Stimulated activated CD4-positive, alpha-beta T cell treated with anti-CD3 and anti-CD28 coated beads, Interleukin-4, amount 100 ng/mL, for 24 hours (primary cell): Measurements from ENCODE around the gene SLC22A1.
"Not testable (repeated sequence)": the region's sequence is repeated elsewhere in the genome, so short reads cannot be mapped to it uniquely, and the experiment has no call there.

Source experiments
- DNase-seq: peaks from one replicate; pipeline ENCODE4 v3.0.0-alpha.2; 2020

SLC22A1 gene

DNA sequence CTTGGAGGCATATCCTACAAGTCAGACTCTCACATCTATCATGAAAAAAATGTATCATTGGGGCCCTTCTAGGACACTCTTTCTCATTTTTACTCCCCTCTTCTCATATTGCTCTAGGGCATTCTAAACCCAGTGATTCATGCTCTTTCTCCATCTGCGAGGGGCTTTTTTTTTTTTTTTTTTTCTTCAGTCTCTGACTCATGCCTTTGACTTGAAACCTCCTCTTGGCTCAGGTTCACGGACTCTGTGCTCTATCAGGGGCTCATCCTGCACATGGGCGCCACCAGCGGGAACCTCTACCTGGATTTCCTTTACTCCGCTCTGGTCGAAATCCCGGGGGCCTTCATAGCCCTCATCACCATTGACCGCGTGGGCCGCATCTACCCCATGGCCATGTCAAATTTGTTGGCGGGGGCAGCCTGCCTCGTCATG is 17.8 kb downstream of the SLC22A1 start:
- DNase-seq = no peak

DNA sequence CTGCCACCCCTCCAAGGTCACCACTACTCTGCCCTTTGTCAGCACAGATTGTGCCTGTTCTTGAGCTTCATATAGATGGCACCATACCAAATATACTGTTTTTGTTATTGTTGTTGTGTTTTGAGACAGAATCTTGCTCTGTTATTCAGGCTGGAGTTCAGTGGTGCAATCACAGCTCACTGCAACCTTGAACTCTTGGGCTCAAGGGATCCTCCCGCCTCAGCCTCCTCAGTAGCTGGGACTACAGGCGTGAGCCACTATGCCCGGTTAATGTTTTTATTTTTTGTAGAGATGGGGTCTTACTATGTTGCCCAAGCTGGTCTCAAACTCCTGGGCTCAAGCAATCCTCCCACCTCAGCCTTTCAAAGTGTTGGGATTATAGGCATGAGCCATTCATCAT is 18.9 kb downstream of the SLC22A1 start:
- not testable (repeated sequence) for DNase-seq

DNA sequence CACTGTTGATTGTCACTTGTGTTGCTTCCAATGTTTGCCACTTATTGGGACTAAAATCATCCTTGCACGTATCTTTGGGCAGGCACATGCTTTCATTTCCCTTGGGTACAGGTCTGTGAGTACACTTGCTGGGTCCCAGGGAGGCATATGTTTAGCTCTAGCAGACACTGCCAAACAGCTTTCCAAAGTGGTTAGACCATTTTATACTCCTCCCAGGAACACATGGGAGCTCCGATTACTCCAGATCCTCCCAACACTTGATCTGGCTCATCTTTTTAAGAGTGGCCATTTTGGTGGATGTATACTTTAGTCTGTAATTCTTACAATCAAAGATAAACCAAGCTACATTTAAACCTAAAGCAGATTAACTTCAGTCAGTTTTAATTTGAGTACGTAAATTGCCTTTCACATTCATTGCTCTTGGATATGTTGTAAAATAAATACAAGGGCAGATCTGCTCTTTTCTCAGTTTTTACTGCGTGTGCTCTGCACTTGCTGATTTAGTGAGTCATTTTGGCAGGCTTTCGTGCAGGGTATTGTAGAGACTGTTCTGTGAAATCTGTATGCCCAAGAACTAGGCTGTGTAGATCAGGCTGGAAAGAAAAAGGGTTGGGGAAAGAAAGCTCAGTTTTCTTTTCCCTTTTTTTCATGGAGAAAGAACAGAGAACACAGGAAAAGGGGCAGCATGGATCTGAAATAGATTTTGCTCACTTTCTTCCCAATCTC is 19.5 kb downstream of the SLC22A1 start:
- DNase-seq = no peak

DNA sequence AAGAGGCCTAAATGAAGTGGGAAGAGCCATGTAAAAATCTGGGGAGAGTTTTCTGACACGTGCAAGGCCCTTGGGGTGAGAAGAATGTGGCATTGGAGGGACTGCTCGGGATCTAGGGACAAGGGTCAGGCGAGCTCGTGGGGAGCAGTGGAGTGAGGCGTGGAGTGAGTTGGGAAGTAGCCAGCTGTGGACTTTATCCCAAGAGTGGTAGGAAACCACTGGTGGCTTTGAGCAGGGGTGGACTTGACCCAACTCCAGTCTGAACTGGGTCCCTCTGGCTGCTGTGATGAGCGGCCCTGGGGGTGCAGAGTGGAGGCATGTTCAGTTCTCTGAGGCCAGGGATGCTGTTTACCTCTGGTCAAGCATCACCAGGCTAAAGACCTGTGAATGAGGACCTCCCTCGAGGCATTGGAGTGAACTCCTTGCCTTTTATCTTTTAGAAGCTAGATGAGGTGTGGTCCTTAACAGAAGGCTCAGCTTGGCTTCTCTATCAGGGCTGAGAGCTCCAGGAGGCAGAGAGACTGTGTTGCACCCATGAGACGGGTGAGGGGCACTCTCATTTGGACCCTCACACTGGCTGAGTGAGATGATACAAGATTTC is 20.6 kb downstream of the SLC22A1 start:
- no peak for DNase-seq

DNA sequence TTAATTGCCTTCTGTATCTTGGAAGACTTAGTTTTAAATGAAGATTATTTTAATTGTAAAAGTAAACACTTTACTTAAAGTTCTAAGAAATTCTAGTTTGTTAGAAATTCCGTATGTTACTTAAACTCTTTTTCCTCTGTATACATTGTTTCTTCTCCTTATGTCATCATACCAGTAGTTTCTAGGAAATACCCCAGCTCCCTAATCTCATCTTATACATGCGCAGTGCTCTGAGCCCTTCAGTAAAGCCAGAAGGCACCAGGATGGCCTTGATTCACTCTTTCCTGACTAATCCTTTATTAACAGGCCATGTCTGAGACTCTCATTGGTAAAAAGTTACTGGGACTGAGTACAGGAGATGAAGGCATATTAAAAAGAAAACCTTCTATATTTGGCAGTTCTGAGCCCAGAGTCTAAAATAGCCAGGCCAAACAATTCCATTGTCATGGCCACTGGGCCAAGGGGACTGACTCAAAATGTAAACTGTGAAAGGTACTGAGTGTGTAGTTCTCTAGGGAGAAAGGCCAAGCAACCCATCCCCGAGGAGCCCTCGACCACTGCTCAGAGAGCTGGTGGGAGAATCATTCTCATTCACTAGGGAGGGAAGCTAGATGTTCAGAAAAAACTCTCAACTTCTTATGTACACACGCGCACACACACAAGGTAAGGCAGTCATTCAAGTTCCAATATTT is 25.0 kb downstream of the SLC22A1 start:
- no peak for DNase-seq

DNA sequence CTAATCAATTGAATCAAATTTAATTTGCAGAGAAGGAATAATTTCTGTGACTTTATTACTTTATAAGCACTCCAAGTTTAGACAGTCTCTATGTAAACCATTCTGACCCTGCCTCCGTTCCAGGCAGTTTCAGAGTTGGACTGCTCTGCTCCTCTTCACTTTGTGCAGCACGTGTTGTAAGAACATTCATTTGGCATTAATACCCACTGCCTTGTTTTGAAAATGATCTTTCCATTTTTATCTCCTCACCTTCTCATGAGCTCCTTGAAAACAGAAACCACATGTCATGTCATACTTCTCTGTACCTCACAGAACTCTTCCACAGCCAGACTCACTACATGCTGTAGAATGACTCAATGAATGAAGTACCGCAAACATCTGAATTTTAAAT is 25.5 kb downstream of the SLC22A1 start:
- no peak for DNase-seq

DNA sequence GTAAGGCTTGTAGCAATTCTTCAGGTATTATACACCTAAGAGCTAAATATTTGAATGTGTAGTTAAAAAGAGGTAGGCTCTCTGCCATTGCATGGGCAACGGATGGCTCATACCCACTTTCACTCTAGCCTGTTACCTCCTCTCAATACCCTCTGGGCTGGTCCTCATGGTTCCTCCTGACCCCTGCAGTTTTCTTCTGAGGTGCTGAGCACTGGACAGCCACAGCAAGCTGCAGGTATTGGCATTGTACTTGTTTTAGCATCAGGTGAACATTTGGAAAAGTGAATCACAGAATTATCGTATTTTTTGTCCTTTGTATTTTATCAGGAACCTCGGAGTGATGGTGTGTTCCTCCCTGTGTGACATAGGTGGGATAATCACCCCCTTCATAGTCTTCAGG is 32.9 kb downstream of the SLC22A1 start:
- no peak for DNase-seq

DNA sequence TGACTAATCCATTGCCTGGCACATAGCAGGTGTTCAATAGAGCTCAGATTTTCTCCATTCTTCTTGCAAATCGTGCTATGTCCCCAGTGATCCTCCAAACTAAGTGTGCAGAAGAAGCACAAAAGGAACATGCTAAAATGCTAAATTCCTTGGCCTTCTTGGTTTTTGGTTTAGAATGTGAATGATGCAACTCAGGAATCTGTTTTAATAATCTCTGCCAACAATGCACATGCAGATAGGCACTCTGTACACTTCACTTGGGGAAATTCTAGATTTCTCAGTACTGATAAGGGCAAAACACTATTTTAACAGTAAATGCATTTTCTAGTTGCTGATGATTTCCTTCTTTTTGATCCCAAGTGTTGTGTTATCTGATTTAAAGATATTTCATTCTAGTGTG is 35.2 kb downstream of the SLC22A1 start:
- no peak for DNase-seq

DNA sequence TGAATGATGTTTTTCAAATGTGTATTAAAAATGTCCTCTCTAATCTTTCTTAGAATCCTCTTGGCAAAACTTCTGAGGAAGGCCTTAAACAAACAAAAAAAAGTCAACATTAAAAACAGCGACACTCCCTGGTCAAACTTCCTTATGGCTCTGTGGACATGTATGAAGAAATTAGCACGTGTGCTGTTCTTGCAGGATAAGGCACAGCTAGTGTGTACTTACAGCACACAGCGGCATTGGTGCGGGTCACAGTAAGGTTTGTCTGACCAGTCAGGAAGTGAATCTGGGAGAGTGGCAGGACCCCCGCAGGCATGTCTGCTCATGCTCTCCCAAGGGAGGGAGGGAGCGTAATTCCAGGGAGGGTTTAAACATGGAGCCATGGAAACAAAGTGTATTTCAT is 38.8 kb downstream of the SLC22A1 start:
- no peak for DNase-seq

DNA sequence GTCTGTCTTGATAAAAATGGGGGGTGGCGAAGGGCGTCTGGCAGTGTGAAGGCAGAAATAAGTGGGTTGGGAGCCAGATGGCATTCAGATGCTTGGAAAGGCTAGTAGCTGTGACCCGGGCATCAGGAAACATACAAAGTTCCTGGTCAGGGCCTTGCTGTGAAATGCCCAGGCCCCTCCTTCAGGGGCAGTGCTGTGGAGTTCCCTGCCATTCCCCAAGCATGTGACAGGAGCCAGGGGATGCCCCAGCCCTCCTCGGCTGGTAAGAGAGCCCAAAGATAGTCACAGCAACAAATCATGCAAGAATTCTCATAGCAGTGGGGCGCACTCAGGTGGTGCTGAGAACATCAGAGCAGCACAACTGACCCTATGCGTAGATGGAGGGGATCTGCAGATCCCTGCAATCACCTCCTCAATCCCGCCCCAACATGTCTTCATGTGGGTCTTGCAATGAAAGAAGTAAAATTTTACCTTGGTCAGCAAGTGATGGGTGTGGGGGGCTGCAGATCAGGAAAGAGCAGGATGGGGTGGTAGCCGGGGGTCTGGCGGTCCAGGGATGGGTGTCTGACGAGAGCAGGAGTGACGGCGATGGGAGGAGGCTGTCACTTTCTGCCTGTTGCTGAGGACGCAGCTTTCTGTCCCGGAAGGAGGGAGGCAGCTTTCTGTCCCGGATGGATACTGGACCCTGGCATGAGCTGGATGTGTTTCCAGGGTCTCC is 39.5 kb downstream of the SLC22A1 start:
- no peak for DNase-seq

DNA sequence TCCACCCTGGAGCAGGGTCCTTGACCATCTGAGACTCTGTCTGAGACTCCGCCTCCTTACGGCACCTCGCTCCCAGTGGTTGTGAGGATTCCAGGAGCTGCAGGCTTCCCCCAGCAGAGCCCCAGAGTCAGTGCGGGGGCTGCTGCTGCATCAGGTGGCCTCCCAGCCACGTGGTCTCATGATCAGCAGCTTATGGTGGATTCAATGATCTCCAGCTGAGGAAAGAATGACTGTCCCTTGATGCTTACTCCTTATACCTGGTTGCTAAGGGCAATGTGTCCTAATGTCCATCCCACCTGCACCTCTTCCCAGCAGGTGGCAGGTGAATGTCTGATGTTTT is 40.0 kb downstream of the SLC22A1 start:
- DNase-seq = no peak

DNA sequence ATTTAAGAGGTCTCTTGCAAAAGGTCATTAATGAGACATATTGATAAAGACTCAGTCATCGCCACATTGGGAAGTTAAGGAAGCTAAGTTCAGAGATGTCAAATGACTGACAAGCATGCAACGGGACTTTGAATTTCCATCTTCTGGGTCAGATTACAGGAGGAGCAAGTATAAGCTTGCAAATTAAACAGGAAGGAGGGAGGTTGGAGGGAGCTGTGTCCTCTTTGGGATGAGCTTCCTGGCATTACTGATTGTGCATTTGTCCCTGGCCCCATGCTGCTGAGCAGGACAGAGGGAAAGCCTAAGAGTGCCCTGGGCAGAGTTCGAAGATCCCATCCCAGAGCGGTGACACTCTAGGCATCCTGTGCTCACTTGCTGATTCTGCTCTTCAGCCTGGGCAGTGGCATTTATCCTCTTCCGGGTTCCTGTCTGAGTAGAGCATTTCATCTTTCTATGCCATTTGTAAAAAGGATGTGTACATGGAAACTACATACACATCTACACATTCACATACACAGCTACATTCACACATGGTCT is 40.5 kb downstream of the SLC22A1 start:
- DNase-seq = no peak

DNA sequence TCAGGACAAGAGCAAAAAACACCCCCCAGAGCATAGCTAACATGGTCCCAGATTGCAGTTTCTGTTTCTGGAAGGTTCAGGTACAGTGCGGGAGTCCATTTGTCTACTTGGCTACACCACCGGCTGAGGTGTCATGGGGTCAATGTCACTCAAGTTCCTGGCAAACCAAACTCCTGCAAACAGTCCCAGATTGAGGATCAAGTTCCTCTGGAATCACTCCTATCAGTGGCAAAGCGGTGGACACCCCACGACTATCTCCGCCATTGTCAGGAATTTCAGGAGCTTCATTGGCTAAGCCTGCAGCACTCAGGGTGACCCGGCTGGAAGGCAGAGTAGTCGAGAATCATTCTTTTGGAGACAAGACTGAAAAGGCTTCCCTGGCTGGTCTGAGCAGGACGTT is 41.8 kb downstream of the SLC22A1 start:
- DNase-seq = no peak

DNA sequence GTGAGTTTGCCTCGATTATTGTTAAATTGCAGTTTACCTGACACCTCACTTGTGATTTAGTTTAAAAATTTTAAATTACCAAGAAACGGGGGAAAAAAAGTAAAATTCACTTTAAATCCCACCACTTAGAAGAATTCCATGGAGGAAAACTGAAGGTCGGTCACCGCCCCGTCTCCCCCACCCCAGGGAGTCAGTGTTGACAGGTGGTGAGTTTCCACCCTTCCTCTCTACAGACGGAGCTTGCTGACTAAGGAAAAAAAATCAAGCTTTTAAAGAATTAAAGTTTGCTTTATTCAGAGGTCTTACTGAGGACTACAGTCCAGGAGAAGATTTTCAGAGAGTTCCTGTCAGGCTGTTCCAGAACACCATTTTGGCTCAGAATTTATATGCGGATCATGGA is 42.3 kb downstream of the SLC22A1 start:
- no peak for DNase-seq

DNA sequence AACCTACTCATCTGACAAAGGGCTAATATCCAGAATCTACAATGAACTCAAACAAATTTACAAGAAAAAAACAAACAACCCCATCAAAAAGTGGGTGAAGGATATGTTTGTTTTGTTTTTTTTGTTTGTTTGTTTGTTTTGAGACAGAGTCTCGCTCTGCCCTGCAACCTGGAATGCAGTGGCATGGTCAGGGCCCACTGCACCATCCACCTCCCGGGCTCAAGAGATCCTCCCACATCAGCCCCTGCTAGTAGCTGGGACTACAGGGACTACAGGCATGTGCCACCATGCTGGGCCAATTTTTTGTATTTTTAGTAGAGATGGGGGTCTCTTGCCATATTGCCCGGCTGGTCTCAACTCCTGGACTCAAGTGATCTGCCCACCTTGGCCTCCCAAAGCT is 44.3 kb downstream of the SLC22A1 start:
- not testable (repeated sequence) for DNase-seq

DNA sequence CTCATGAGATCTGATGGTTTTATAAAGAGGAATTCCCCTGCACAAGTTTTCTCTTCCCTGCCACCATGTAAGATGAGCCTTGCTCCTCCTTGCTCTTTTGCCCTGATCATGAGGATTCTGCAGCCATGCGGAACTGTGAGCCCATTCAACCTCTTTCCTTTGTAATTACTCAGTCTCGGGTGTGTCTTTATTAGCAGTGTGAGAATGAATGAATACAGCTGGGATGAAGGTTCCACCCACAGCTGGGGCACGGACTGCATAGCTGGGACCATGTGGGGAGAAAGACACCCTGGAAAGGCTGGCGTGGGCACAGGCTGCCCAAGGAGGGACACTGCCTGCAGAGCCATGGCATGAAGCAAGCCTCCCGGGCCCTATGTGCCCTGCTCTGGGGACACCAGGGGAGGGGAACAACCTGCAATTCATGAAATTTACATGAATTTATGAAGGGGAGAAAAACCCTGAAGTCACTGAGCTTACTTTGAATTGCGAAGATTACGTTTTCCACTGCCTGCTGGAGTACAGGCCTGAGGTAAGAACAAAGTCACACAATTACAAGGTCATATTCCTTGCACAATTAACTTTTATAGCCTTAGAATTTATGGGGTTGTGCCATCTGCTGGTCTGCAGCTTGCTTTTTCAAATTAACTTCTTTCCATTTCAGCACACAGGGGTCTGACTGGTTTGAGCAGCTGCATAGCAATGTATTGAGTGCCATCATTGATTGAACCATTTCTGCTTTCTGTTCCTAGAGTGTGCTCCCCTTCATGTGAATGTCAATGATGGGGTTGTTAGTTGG is 46.2 kb downstream of the SLC22A1 start:
- no peak for DNase-seq

DNA sequence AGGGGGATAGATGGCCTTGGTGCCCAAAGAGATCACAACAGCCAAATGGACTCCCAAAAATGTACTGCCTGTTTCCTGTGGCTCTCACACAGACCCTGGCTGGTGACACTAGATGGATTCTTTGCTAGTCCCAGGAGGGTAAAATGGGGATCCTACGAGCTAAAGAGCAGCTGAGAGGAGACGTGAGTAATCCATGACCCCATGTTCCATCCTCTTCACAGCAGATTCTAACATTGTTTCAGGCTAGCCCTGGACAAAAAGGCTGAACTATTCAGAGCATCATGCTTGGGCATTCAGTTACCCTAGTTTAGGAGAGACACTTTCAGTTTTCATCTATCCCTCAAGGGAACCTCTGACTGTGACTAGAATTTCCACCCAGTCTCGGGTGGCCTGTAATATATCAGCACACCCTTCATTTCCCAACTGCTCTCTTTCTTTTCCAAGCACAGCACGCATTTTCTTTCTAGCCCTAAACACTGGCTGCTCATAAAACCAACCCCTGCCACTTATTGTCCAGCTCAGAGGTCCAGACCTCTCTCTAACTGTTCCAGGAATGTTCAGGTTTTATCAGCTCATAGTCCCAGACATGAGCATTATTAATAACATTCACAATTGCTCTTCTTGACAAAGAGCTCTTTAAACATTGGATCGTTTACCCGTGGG is 48.5 kb downstream of the SLC22A1 start:
- DNase-seq = no peak

DNA sequence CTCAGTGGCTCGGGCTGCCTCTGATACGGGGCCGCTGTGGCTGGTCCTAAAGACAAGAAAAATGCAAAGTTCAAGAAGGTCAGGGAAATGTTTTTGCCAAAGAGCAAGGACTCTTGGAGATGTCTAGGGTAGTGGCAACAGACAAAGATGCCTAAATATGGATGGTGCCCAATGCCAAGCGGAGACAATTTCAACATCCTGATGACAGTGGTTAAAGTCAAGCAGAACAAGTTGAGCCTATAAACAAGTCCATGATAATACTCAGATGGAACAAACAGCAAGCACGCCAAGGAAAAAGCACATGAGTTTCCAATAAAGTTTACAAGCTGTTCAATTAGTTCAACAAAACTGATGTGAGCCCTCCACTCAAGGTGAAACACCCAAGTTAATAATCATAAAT is 51.1 kb downstream of the SLC22A1 start:
- no peak for DNase-seq

DNA sequence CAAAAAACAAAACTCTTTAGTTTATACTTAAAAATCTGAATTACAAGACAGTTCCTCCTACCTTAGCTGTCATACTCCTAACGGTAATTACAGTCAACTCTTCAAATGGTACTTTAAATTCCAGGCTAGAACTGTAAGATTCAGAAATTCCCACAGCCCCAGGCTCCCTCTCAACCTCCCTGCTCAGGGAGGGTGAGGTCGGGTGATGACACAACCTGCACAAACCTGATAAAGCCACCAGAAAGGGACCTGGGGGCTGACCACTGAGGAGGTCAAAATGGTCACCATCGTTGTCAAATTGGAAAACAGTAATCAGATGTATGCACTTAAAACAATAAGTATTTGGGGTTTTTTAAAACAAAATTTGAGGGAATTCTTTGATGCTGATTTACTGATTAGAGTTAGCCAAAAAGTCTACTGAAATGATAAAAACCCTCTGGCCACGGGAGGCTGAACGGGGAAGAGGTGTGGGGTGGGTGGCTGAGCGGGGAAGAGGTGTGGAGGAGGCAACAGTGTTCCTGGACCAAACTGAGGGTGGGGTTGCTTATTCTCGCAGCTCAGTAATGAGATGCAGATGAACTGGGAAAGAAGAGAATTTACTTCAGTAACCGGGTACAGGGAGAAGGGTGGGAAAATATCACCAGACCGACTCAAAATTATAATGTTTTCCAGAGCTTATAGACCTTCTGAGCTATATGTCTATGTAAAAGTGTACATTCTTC is 52.4 kb downstream of the SLC22A1 start:
- no peak for DNase-seq

DNA sequence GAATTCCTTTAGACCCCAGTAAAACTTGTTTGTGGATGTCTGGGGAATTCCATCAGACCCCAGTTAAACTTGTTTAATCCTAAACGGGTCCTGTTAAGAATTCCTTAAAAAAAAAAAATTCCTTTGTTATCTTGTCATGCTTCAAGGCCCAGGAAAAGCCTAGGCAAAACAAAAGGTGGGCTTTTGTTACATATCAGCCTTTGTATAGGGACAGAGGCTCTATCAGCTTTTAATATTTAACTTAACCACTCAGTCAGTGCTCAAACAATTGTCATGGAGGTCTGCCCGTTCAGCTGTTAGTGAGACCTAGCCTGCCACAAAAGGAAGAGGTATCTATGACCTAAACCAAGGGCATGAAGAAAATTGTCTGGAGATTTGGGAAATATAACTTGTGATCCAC is 53.1 kb downstream of the SLC22A1 start:
- no peak for DNase-seq

DNA sequence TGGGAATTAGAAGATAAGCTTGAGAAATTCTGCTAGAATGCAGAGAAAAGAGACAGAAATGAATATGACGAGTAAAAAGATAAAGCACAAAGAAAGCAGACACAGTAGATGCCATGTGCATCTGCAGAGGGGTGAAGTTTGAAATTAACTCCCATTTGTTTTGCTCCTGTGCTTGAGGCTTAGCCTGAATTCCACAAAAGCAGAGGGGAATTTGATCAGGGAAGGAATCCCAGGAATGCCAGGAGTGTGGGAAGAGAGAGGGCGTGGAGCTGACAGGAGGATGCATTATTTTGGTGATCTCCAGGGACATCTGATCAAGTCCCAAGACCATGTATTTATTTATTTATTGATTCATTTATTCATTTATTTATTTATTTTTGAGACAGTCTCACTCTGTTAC is 55.6 kb downstream of the SLC22A1 start:
- DNase-seq = no peak
